Smooth muscle cell (in vitro differentiated cells): ENCODE results near the gene PCDHGC5. TPM values are rescaled to one million over a fixed set of nuclear protein-coding genes. Genes with fewer than 3 reads are reported as not detected.

ENCODE experiments used
- DNase-seq: peaks from one replicate; lab custom pipeline; 2025; ENCODE audit not compliant: unreplicated experiment; lab: John Stamatoyannopoulos, UW
- H2AFZ ChIP-seq: fragments of 200-600 bp; sonication (generic); 2 replicates; pipeline ENCODE4 v1.6.0; 2016; ENCODE audit warnings: antibody characterized with exemption, low read depth, mild to moderate bottlenecking
- H3F3A ChIP-seq: fragments of 200-600 bp; sonication (generic); 2 replicates; pipeline ENCODE4 v1.6.0; 2017; ENCODE audit warnings: antibody characterized with exemption, low read depth
- H3K27ac ChIP-seq: fragments of 200-600 bp; sonication (generic); 2 replicates; pipeline ENCODE4 v1.5.1; 2016; ENCODE audit warnings: low read depth, mild to moderate bottlenecking
- H3K27me3 ChIP-seq: fragments of 200-600 bp; sonication (generic); 2 replicates; pipeline ENCODE4 v1.6.1; 2016; ENCODE audit warnings: low read depth, mild to moderate bottlenecking
- H3K36me3 ChIP-seq: fragments of 200-600 bp; sonication (generic); 2 replicates; pipeline ENCODE4 v1.5.1; 2016; ENCODE audit warnings: low read depth
- H3K4me1 ChIP-seq: fragments of 200-600 bp; sonication (generic); 2 replicates; pipeline ENCODE4 v1.5.1; 2016; ENCODE audit warnings: low read depth
- H3K4me2 ChIP-seq: fragments of 200-600 bp; sonication (generic); 2 replicates; pipeline ENCODE4 v1.6.0; 2016; ENCODE audit warnings: mild to moderate bottlenecking
- H3K4me3 ChIP-seq: fragments of 200-600 bp; sonication (generic); 2 replicates; pipeline ENCODE4 v1.5.1; 2016; ENCODE audit warnings: mild to moderate bottlenecking
- H3K79me2 ChIP-seq: fragments of 200-600 bp; sonication (generic); 2 replicates; pipeline ENCODE4 v1.6.0; 2016; ENCODE audit warnings: low read depth, mild to moderate bottlenecking
- H3K9ac ChIP-seq: fragments of 200-600 bp; sonication (generic); 2 replicates; pipeline ENCODE4 v1.6.0; 2016; ENCODE audit warnings: low read depth
- H3K9me3 ChIP-seq: fragments of 200-600 bp; sonication (generic); replicated peaks from 2 replicates; pipeline ENCODE4 v1.5.1; 2016; ENCODE audit warnings: low read depth
- H4K20me1 ChIP-seq: fragments of 200-600 bp; sonication (generic); 2 replicates; pipeline ENCODE4 v1.6.0; 2016; ENCODE audit warnings: low read depth
- CTCF ChIP-seq: fragments of 200-600 bp; sonication (generic); IDR thresholded peaks from 2 replicates; pipeline ENCODE4 v1.5.1; 2017; ENCODE audit warnings: borderline replicate concordance, mild to moderate bottlenecking, antibody characterized with exemption; ENCODE audit not compliant: insufficient read depth, poor library complexity, severe bottlenecking
- WGBS: methylation state at CpG from one replicate; pipeline ENCODE4 v1.1.7; 2016; ENCODE audit warnings: low lambda C conversion rate; 5-methylcytosine and 5-hydroxymethylcytosine counted together
- polyA plus RNA-seq: library from polyadenylated mRNA; unstranded; fragments of >200 nt; fragmentation: Nextera tagmentation; extraction: Ambion mirVana; gene quantifications from 2 replicates; pipeline ENCODE4 v1.2.1, GENCODE V29; 2016
- total RNA-seq: library from RNA; depleted of rRNA; stranded (reverse); fragments of >200 nt; gene quantifications from 2 replicates; pipeline ENCODE4 v1.2.3, GENCODE V29; 2014

Gene PCDHGC5
- total and polyA plus RNA-seq, 2 experiments from 2014 or later = 1.8 to 3.3 TPM

- Histone ChIP-seq H3K27me3 (no peaks in the 10 kb centered on the region), H3K79me2 (peaks cover 66% of the 10 kb centered on the region), H3F3A (peaks cover 7% of the 10 kb centered on the region), H3K4me2 (peak overlapping the region; percentile 83), H3K4me3 (peak overlapping the region; percentile 46), H2AFZ (no peak overlapping the region), H3K4me1 (peaks cover 16% of the 10 kb centered on the region), H3K36me3 (no peaks in the 10 kb centered on the region), H3K9ac (no peak overlapping the region), H3K27ac (no peak overlapping the region), H3K9me3 (no peaks in the 10 kb centered on the region), H4K20me1 (peaks cover 99% of the 10 kb centered on the region)
- no peak for DNase-seq
- WGBS = 15% methylated on average over 4 of the region's 4 CpGs
- TF ChIP-seq CTCF = no peak
These were observed 4.6 kb upstream of the PCDHGC5 start for GRCh38 chr5:141484310-141484640.

- Histone ChIP-seq H3K9me3 (no peaks in the 10 kb centered on the region), H3K27ac (no peak within 1 kb of the TSS), H3K9ac (no peak within 1 kb of the TSS), H3K4me1 (peaks cover 12% of the 10 kb centered on the region), H3K4me3 (peak within 1 kb of the TSS; percentile 46), H3K79me2 (peaks cover 61% of the 10 kb centered on the region), H3F3A (peaks cover 12% of the 10 kb centered on the region), H3K36me3 (no peaks in the 10 kb centered on the region), H4K20me1 (peaks cover 99% of the 10 kb centered on the region), H3K27me3 (no peaks in the 10 kb centered on the region), H3K4me2 (peak within 1 kb of the TSS; percentile 83), H2AFZ (no peak within 1 kb of the TSS)
- TF ChIP-seq CTCF = no peak
- DNase-seq = no peak
- WGBS = 13% methylated on average over 39 of the region's 39 CpGs
These were observed 4.1 kb upstream of the PCDHGC5 start, which contains the start of gene PCDHGC4 for GRCh38 chr5:141484641-141485311. Gene PCDHGC4 (plus strand): TSS chr5:141485030. CDS start chr5:141485174, 144 bp downstream.

GRCh38 chr5:141485321-141486055 lies 3.4 kb upstream of the PCDHGC5 start:
- H3K79me2 ChIP-seq = peaks cover 54% of the 10 kb centered on the region
- no peak overlapping the region for H3K9ac ChIP-seq
- no peak overlapping the region for H2AFZ ChIP-seq
- H3K4me2 ChIP-seq = no peak overlapping the region
- no peak overlapping the region for H3K27ac ChIP-seq
- DNase-seq = no peak
- H3K4me1 ChIP-seq = peaks cover 12% of the 10 kb centered on the region
- TF ChIP-seq CTCF = no peak
- peak overlapping the region; percentile 46 for H3K4me3 ChIP-seq
- peaks cover 17% of the 10 kb centered on the region for H3F3A ChIP-seq
- 59% methylated on average over 38 of the region's 38 CpGs for WGBS
- H3K9me3 ChIP-seq = no peaks in the 10 kb centered on the region
- H3K36me3 ChIP-seq = no peaks in the 10 kb centered on the region
- peaks cover 99% of the 10 kb centered on the region for H4K20me1 ChIP-seq
- H3K27me3 ChIP-seq = no peaks in the 10 kb centered on the region

- 97% methylated on average over 9 of the region's 9 CpGs for WGBS
- no peak for TF ChIP-seq CTCF
- Histone ChIP-seq H3K9me3 (no peaks in the 10 kb centered on the region), H3K27me3 (no peaks in the 10 kb centered on the region), H3K4me1 (peaks cover 12% of the 10 kb centered on the region), H3K79me2 (peaks cover 53% of the 10 kb centered on the region), H3K9ac (no peak overlapping the region), H3K4me3 (no peak overlapping the region), H3K27ac (no peak overlapping the region), H3K4me2 (no peak overlapping the region), H3K36me3 (no peaks in the 10 kb centered on the region), H2AFZ (no peak overlapping the region), H3F3A (peaks cover 23% of the 10 kb centered on the region), H4K20me1 (peaks cover 99% of the 10 kb centered on the region)
- DNase-seq = no peak
These were observed 2.8 kb upstream of the PCDHGC5 start for GRCh38 chr5:141486091-141486490.
